ENCODE data around the gene DNPH1. TPM values are rescaled to one million over a fixed set of nuclear protein-coding genes. Genes with fewer than 3 reads are reported as not detected.

Gene DNPH1
- total RNA-seq, 1 donor from 2014 or later = 27.2 TPM

- H3K4me3 Mint-ChIP-seq (ENCODE audit: unreplicated experiment) = no peak overlapping the region
- H3K27me3 Mint-ChIP-seq (ENCODE audit: unreplicated experiment) = no peaks in the 10 kb centered on the region
- H3K27ac Mint-ChIP-seq (ENCODE audit: unreplicated experiment) = no peak overlapping the region
- H3K9me3 Mint-ChIP-seq (ENCODE audit: unreplicated experiment) = no peaks in the 10 kb centered on the region
- no peaks in the 10 kb centered on the region for H3K4me1 Mint-ChIP-seq (ENCODE audit: unreplicated experiment)
- DNase-seq (ENCODE audit: extremely low spot score, unreplicated experiment) = no peak
- H3K36me3 Mint-ChIP-seq (ENCODE audit: unreplicated experiment) = peaks cover 31% of the 10 kb centered on the region
- TF ChIP-seq, protein P1, sequence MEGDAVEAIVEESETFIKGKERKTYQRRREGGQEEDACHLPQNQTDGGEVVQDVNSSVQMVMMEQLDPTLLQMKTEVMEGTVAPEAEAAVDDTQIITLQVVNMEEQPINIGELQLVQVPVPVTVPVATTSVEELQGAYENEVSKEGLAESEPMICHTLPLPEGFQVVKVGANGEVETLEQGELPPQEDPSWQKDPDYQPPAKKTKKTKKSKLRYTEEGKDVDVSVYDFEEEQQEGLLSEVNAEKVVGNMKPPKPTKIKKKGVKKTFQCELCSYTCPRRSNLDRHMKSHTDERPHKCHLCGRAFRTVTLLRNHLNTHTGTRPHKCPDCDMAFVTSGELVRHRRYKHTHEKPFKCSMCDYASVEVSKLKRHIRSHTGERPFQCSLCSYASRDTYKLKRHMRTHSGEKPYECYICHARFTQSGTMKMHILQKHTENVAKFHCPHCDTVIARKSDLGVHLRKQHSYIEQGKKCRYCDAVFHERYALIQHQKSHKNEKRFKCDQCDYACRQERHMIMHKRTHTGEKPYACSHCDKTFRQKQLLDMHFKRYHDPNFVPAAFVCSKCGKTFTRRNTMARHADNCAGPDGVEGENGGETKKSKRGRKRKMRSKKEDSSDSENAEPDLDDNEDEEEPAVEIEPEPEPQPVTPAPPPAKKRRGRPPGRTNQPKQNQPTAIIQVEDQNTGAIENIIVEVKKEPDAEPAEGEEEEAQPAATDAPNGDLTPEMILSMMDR (IDR thresholded peaks at IDR 0.05) = no peak
Measured at GRCh38 chr6:43199912-43200311, 29.4 kb downstream of the DNPH1 start.

GRCh38 chr6:43196337-43196736 is 32.9 kb downstream of the DNPH1 start:
- Mint-ChIP-seq H3K36me3 (ENCODE audit: unreplicated experiment) (peaks cover 41% of the 10 kb centered on the region), H3K27me3 (ENCODE audit: unreplicated experiment) (no peaks in the 10 kb centered on the region), H3K9me3 (ENCODE audit: unreplicated experiment) (no peaks in the 10 kb centered on the region), H3K4me1 (ENCODE audit: unreplicated experiment) (no peaks in the 10 kb centered on the region), H3K4me3 (ENCODE audit: unreplicated experiment) (no peak overlapping the region), H3K27ac (ENCODE audit: unreplicated experiment) (no peak overlapping the region)
- TF ChIP-seq, protein P1 (IDR thresholded peaks at IDR 0.05) = no peak
- DNase-seq (ENCODE audit: extremely low spot score, unreplicated experiment) = no peak

- no peak for DNase-seq (ENCODE audit: extremely low spot score, unreplicated experiment)
- no peaks in the 10 kb centered on the region for H3K27me3 Mint-ChIP-seq (ENCODE audit: unreplicated experiment)
- TF ChIP-seq, protein P1 (IDR thresholded peaks at IDR 0.05) = no peak
- H3K9me3 Mint-ChIP-seq (ENCODE audit: unreplicated experiment) = no peaks in the 10 kb centered on the region
- no peak overlapping the region for H3K27ac Mint-ChIP-seq (ENCODE audit: unreplicated experiment)
- H3K4me3 Mint-ChIP-seq (ENCODE audit: unreplicated experiment) = no peak overlapping the region
- no peaks in the 10 kb centered on the region for H3K4me1 Mint-ChIP-seq (ENCODE audit: unreplicated experiment)
- H3K36me3 Mint-ChIP-seq (ENCODE audit: unreplicated experiment) = peaks cover 32% of the 10 kb centered on the region
Measured at GRCh38 chr6:43193929-43194328, 35.4 kb downstream of the DNPH1 start.

GRCh38 chr6:43192911-43193310 is 36.4 kb downstream of the DNPH1 start:
- peaks cover 36% of the 10 kb centered on the region for H3K36me3 Mint-ChIP-seq (ENCODE audit: unreplicated experiment)
- H3K4me3 Mint-ChIP-seq (ENCODE audit: unreplicated experiment) = no peak overlapping the region
- no peak overlapping the region for H3K27ac Mint-ChIP-seq (ENCODE audit: unreplicated experiment)
- TF ChIP-seq, protein P1 (IDR thresholded peaks at IDR 0.05) = no peak
- H3K27me3 Mint-ChIP-seq (ENCODE audit: unreplicated experiment) = no peaks in the 10 kb centered on the region
- H3K9me3 Mint-ChIP-seq (ENCODE audit: unreplicated experiment) = no peaks in the 10 kb centered on the region
- no peak for DNase-seq (ENCODE audit: extremely low spot score, unreplicated experiment)
- H3K4me1 Mint-ChIP-seq (ENCODE audit: unreplicated experiment) = no peaks in the 10 kb centered on the region

- H3K4me3 Mint-ChIP-seq (ENCODE audit: unreplicated experiment) = no peak overlapping the region
- H3K27me3 Mint-ChIP-seq (ENCODE audit: unreplicated experiment) = no peaks in the 10 kb centered on the region
- peaks cover 26% of the 10 kb centered on the region for H3K36me3 Mint-ChIP-seq (ENCODE audit: unreplicated experiment)
- no peak for DNase-seq (ENCODE audit: extremely low spot score, unreplicated experiment)
- no peaks in the 10 kb centered on the region for H3K4me1 Mint-ChIP-seq (ENCODE audit: unreplicated experiment)
- no peaks in the 10 kb centered on the region for H3K9me3 Mint-ChIP-seq (ENCODE audit: unreplicated experiment)
- H3K27ac Mint-ChIP-seq (ENCODE audit: unreplicated experiment) = no peak overlapping the region
- TF ChIP-seq, protein P1 (IDR thresholded peaks at IDR 0.05) = no peak
Measured at GRCh38 chr6:43189776-43190304, 39.4 kb downstream of the DNPH1 start.

All from osteocyte (in vitro differentiated cells).